Large intestine (tissue), 3 donors: ENCODE data around the gene IFNL1. TPM values are rescaled to one million over a fixed set of nuclear protein-coding genes. Genes with fewer than 3 reads are reported as not detected.
"Not testable (repeated sequence)": the region's sequence is repeated elsewhere in the genome, so short reads cannot be mapped to it uniquely, and the experiment has no call there.

ENCODE experiments used
- DNase-seq, 2 donors: peaks; one replicate each; pipeline versions ENCODE4 v3.0.0 to v3.0.0-alpha.2; 2013
- H3K27ac ChIP-seq: one replicate; pipeline ENCODE4 v1.5.1; 2013; ENCODE audit warnings: low read length
- H3K27me3 ChIP-seq: 2 replicates; pipeline ENCODE4 v1.6.1; 2013; ENCODE audit warnings: low read length; ENCODE audit not compliant: control insufficient read depth, insufficient read depth
- H3K36me3 ChIP-seq: 2 replicates; pipeline ENCODE4 v1.6.1; 2013; ENCODE audit warnings: low read length; ENCODE audit not compliant: control insufficient read depth, insufficient read depth
- H3K4me1 ChIP-seq: one replicate; pipeline ENCODE4 v1.6.1; 2013; ENCODE audit warnings: low read length; ENCODE audit not compliant: control insufficient read depth, insufficient read depth
- H3K4me3 ChIP-seq: one replicate; pipeline ENCODE4 v1.5.1; 2013; ENCODE audit warnings: low read length
- H3K9me3 ChIP-seq: one replicate; pipeline ENCODE4 v1.6.1; 2013; ENCODE audit warnings: mild to moderate bottlenecking, low read depth, low read length, moderate library complexity; ENCODE audit not compliant: control insufficient read depth
- WGBS: methylation state at CpG from one replicate; pipeline ENCODE4 v1.1.5; 2013; ENCODE audit warnings: low lambda C conversion rate; ENCODE audit not compliant: insufficient coverage; 5-methylcytosine and 5-hydroxymethylcytosine counted together
- polyA plus RNA-seq: library from polyadenylated mRNA; unstranded; fragments of 120-200 nt; gene quantifications from one replicate; pipeline ENCODE4 v1.2.1, GENCODE V29; 2013

The IFNL1 gene
- polyA plus RNA-seq, 1 donor: 0.06 TPM

DNA sequence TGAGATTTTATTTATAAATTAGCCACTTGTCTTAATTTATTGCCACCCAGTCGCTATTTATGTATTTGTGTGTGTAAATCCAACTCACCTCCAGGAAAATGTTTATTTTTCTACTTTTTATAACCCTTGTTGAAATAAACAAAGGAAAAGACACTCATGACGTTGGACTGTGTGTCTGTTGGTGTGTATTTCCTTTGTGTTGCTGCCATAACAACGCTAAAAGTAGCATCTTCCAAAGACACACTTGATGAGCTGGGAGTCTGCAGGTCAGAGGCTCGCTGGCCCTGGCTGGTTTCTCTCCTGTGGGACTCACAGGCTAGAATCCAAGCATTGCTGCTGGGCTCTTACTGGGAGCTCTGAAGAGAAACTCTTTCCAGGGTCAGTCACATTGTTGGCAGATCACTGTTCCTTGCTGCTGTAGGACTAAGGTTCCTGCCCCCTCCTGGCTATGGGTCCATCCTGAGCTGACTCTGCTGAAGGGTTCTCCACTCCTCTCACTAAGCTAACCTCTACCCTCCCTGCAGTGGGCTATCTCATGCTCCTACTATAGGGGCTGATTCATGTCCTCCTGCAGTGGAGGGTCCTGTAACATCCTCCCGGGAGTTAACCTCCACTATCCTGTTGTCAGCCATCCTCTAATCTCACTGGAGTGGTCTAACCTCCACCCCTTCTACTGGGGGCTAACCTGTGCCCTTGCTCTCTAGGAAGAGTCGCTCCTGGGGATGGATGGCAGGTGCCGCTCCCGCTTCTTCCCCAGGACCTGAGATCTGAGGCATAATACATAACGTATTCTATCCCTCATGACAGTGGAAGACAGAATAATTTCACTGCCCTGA is 26.0 kb upstream of the IFNL1 start:
- Histone ChIP-seq H3K27ac (no peak overlapping the region), H3K27me3 (peaks cover 13% of the 10 kb centered on the region), H3K36me3 (no peaks in the 10 kb centered on the region), H3K4me3 (no peak overlapping the region), H3K4me1 (peaks cover 2% of the 10 kb centered on the region), H3K9me3 (peaks cover 5% of the 10 kb centered on the region)
- 40% methylated on average over 1 of the region's 9 CpGs for WGBS
- no peak for DNase-seq

DNA sequence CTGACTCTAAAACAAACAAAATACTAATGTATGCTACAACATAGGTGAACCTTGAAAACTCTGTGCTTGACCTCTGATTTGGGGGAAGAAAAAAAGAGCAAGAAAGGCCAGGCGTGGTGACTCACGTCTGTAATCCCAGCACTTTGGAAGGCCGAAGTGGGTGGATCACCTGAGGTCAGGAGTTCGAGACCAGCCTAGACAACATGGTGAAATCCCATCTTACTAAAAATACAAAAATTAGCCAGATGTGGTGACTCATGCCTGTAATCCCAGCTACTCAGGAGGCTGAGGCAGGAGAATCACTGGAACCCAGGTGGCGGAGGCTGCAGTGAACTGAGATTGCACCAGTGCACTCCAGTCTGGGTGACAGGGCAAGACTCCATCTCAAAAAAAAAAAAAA is 22.3 kb upstream of the IFNL1 start:
- not testable (repeated sequence) for H3K36me3 ChIP-seq, H3K4me3 ChIP-seq, H3K27me3 ChIP-seq, H3K27ac ChIP-seq, H3K4me1 ChIP-seq, DNase-seq, H3K9me3 ChIP-seq
- WGBS: 100% methylated on average over 1 of the region's 5 CpGs

DNA sequence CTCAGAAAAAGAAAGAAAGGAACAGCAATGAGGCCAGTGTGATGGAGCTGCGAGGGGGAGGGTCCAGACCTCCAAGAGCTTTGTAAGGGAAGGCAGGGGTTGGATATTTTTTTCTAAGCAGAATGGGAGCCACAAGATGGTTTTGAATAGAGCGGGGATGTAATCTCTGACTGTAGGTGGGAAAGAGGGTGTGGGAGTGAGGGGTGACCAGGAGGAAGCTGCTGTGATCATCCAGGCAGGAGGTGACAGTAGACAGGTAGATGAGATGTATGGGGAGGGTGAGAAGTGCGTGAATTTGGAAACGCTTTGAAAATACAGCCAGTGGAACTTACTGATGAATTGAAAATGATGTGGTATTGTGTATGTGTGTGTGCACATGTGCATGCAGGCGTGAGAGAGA is 20.6 kb upstream of the IFNL1 start:
- Histone ChIP-seq H3K27ac (no peak overlapping the region), H3K27me3 (peaks cover 5% of the 10 kb centered on the region), H3K9me3 (no peaks in the 10 kb centered on the region), H3K4me3 (no peak overlapping the region), H3K36me3 (no peaks in the 10 kb centered on the region), H3K4me1 (no peaks in the 10 kb centered on the region)
- 100% methylated on average over 2 of the region's 5 CpGs for WGBS
- DNase-seq: no peak

DNA sequence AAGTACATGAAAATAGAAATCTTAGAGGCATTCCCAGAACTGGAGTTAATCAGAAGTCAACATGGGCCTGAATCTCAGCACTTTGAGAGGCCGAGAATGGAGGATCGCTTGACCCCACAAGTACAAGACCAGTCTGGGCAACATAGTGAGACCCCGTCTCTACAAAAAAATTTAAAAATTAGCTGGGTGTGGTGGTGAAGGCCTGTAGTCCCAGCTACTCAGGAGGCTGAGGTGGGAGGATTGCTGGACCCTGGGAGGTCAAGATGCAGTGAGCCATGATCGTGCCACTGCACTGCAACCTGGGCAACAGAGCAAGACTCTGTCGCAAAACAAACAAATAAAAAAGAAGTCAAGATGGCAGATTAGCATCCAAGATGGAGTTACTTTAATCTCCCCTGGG is 19.5 kb upstream of the IFNL1 start:
- DNase-seq: no peak

DNA sequence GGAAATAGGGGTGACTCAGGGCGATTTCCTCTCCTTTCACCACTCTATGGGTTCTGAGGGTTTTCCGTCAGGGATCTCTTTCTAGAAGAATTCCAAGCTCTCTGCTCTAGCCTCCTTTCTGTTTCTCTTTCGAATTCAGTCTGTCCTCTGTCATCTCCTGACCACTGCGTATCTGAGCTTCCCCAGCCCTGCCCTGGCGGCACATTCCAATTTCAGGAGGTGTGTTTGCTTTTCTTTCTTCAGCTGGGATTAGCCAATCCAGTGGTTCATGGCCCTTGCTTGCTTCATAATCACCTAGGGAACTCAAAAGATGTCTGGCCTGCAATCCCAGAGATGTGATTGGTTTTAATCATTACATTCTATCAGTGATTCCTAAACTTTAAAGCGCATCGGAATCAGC is 18.6 kb upstream of the IFNL1 start:
- peak; percentile 62 to 82 for DNase-seq

More for the DNA sequence above, 19.5 kb upstream of the IFNL1 start:
- Histone ChIP-seq H3K9me3 (no peaks in the 10 kb centered on the region), H3K4me3 (no peak overlapping the region), H3K27ac (no peak overlapping the region), H3K36me3 (no peaks in the 10 kb centered on the region), H3K4me1 (no peaks in the 10 kb centered on the region), H3K27me3 (peaks cover 3% of the 10 kb centered on the region)
- WGBS: no CpG with 5 or more reads among the region's 5 CpGs

DNA sequence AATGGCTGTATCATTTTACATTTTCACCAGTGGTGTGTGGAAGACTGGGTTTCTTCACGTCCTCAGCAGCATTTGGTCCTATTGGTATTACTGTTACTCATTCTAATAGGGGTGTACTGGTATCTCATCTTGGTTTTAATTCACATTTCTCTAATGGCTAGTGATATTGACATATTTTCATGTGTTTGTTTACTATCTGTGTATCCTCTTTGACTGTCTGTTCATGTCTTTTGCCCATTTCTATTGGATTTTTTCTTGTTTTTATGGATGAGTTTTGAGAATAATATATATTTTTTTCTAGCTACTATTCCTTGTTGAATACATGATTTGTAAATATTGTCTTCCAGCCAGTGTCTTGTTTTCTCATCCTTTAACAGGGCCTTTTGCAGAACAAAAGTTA is 14.2 kb upstream of the IFNL1 start:
- Histone ChIP-seq H3K36me3 (no peaks in the 10 kb centered on the region), H3K4me1 (no peaks in the 10 kb centered on the region), H3K4me3 (no peak overlapping the region), H3K9me3 (no peaks in the 10 kb centered on the region), H3K27ac (no peak overlapping the region), H3K27me3 (peaks cover 3% of the 10 kb centered on the region)
- WGBS: no CpG with 5 or more reads among the region's 1 CpG
- DNase-seq: no peak

More for the DNA sequence above, 18.6 kb upstream of the IFNL1 start:
- Histone ChIP-seq H3K4me3 (no peak overlapping the region), H3K27ac (no peak overlapping the region), H3K36me3 (no peaks in the 10 kb centered on the region), H3K4me1 (no peaks in the 10 kb centered on the region), H3K27me3 (peaks cover 3% of the 10 kb centered on the region), H3K9me3 (no peaks in the 10 kb centered on the region)
- 0% methylated on average over 2 of the region's 7 CpGs for WGBS

DNA sequence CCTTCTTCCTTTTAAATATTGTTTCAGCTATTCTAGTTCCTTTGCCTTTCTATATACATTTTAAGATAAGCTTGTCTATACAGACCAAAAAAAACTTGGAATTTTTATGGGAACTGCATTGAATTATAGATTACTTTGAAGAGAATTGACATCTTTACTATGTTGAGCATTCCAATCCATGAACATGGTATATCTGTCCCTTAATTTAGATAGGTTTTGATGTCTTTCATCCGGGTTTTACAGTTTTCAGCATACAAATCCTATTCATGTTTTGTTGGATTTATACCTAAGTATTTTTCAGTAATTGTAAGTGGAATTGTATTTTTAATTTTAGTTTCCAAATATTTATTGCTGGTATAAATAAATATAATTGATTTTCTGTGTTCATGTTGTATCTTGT is 12.2 kb upstream of the IFNL1 start:
- Histone ChIP-seq H3K9me3 (no peaks in the 10 kb centered on the region), H3K36me3 (no peaks in the 10 kb centered on the region), H3K4me1 (no peaks in the 10 kb centered on the region), H3K27ac (no peak overlapping the region), H3K27me3 (peaks cover 6% of the 10 kb centered on the region), H3K4me3 (no peak overlapping the region)
- WGBS: 86% methylated on average over 1 of the region's 1 CpG
- no peak for DNase-seq

DNA sequence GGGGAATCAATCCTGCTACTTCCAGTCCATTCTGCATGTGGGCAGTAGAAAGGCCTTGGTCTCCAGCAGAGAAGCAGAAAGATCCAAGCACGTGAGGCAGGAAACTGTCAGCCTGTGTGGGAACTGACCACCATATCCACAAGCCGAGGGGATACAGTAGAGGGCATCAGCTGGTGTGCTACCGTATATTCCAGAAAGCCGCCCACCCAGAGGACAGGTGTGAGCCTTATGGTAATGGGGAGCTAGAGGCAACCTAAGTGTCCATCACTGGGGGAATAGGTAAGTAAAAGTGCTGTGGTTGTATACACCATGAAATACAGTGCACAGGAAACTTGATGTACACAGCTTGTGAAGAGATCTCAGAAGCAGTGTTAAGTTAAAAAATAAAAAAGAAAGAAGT is 2.8 kb upstream of the IFNL1 start:
- WGBS: no CpG with 5 or more reads among the region's 4 CpGs
- DNase-seq: no peak
- Histone ChIP-seq H3K4me3 (no peak overlapping the region), H3K27me3 (peaks cover 7% of the 10 kb centered on the region), H3K27ac (no peak overlapping the region), H3K9me3 (no peaks in the 10 kb centered on the region), H3K4me1 (no peaks in the 10 kb centered on the region), H3K36me3 (no peaks in the 10 kb centered on the region)

DNA sequence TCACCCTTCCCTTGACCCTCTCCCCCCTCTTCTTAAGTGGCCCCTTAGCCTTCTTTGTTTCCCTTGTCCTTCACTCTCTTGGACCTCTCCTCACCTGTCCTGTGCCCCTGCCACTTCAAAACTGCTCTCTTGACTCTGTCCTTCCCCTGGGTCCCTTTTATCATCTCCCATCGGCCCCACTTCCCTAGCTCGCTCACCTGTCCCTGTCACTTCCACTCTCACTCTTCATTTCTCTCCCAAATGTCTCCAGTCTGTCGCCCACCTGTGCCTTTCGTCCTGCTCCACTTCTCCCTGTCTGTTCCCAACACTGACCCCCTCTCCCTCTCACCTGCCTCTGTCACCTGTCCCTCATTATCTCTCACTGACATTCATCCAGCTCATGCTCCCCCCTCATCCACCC is 699 bp downstream of the IFNL1 start:
- Histone ChIP-seq H3K4me3 (no peak overlapping the region), H3K9me3 (no peaks in the 10 kb centered on the region), H3K27me3 (peaks cover 4% of the 10 kb centered on the region), H3K36me3 (no peaks in the 10 kb centered on the region), H3K4me1 (no peaks in the 10 kb centered on the region), H3K27ac (no peak overlapping the region)
- DNase-seq: no peak
- 56% methylated on average over 3 of the region's 4 CpGs for WGBS

DNA sequence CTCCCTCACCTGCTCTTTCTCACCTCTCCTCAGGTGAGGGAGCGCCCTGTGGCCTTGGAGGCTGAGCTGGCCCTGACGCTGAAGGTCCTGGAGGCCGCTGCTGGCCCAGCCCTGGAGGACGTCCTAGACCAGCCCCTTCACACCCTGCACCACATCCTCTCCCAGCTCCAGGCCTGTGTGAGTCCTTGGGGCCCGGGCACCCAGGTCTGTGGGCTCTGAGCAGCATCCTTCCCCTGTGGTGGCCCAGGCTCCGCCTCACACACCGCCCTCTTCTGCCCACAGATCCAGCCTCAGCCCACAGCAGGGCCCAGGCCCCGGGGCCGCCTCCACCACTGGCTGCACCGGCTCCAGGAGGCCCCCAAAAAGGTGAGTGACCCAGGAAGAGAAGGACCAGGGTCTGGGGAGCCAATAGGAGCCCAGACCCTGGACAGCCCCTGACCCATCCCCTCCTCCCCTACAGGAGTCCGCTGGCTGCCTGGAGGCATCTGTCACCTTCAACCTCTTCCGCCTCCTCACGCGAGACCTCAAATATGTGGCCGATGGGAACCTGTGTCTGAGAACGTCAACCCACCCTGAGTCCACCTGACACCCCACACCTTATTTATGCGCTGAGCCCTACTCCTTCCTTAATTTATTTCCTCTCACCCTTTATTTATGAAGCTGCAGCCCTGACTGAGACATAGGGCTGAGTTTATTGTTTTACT is 1.9 kb downstream of the IFNL1 start:
- H3K27ac ChIP-seq: no peak overlapping the region
- H3K4me3 ChIP-seq: no peak overlapping the region
- WGBS: no CpG with 5 or more reads among the region's 17 CpGs
- H3K27me3 ChIP-seq: peaks cover 1% of the 10 kb centered on the region
- peak in 1 of 2 donors; percentile 6 for DNase-seq
- no peaks in the 10 kb centered on the region for H3K9me3 ChIP-seq
- no peaks in the 10 kb centered on the region for H3K4me1 ChIP-seq
- no peaks in the 10 kb centered on the region for H3K36me3 ChIP-seq
